RWPE1 (cell line): Measurements from ENCODE around the gene CAVIN1.

Source experiments
- CTCF ChIA-PET: fragments of 350-600 bp; sonication (Branson Sonifier 250); formaldehyde crosslinking; extraction: SDS; loops from one replicate; lab custom pipeline; 2021; lab: Yijun Ruan, JAX
- POLR2A ChIA-PET: fragments of 400-600 bp; formaldehyde crosslinking; extraction: SDS; loops from one replicate; lab custom pipeline; 2020; ENCODE audit warnings: antibody characterized with exemption; ENCODE audit not compliant: low non-redundant PET; lab: Yijun Ruan, JAX
- DNase-seq: peaks from one replicate; pipeline ENCODE4 v3.0.0; 2012; ENCODE audit warnings: low spot score
- H3K27ac ChIP-seq: fragments of 450-650 bp; 2 replicates; pipeline ENCODE4 v1.5.1; 2017
- CTCF ChIP-seq: fragments of 450-650 bp; conservative IDR thresholded peaks from 2 replicates; pipeline ENCODE4 v1.5.1; 2017; ENCODE audit warnings: low read depth, mild to moderate bottlenecking

Gene CAVIN1

GRCh38 chr17:42411361-42411760 is 11.7 kb downstream of the CAVIN1 start:
- peak overlapping the region; percentile 96 for H3K27ac ChIP-seq
- ChIA-PET CTCF (interaction anchor here (0.6 kb wide), 2 partner anchors 93 to 266 kb away, joined by 4 to 5 read pairs; no protein-coding TSS in a partner anchor), POLR2A (no interaction called here)
- no peak for DNase-seq
- no peak for TF ChIP-seq CTCF

GRCh38 chr17:42410319-42410685 is 12.8 kb downstream of the CAVIN1 start:
- no peak for TF ChIP-seq CTCF
- no peak for DNase-seq
- POLR2A ChIA-PET, result interaction anchor here (1.2 to 1.7 kb wide), 2 partner anchors 10 to 13 kb away, joined by 7 to 17 read pairs; partner anchors contain the start of gene CAVIN1
- peak overlapping the region; percentile 96 for H3K27ac ChIP-seq
- CTCF ChIA-PET, result interaction anchor here (0.5 to 0.7 kb wide), 2 partner anchors 88 to 89 kb away, joined by 4 to 5 read pairs; no protein-coding TSS in a partner anchor

- peak overlapping the region; percentile 96 for H3K27ac ChIP-seq
- TF ChIP-seq CTCF, result no peak
- peak; percentile 96 for DNase-seq
- ChIA-PET POLR2A (interaction anchor here (1.2 to 1.7 kb wide), 2 partner anchors 11 to 13 kb away, joined by 7 to 17 read pairs; partner anchors contain the start of gene CAVIN1), CTCF (interaction anchor here (0.5 to 0.9 kb wide), 5 partner anchors 25 to 446 kb away, joined by 3 to 5 read pairs (median 4); no protein-coding TSS in a partner anchor)
Observed at GRCh38 chr17:42409523-42410318, 13.3 kb downstream of the CAVIN1 start.

- POLR2A ChIA-PET, result no interaction called here
- CTCF ChIA-PET, result interaction anchor here (0.6 kb wide), 1 partner anchor 14 kb away, joined by 3 read pairs; no protein-coding TSS in a partner anchor
- no peak for DNase-seq
- TF ChIP-seq CTCF, result no peak
- peak overlapping the region; percentile 96 for H3K27ac ChIP-seq
Observed at GRCh38 chr17:42408061-42408460, 15.0 kb downstream of the CAVIN1 start.

- DNase-seq, result peak; percentile 89
- TF ChIP-seq CTCF, result no peak
- POLR2A ChIA-PET, result interaction anchor here (0.6 kb wide), 1 partner anchor 15 kb away, joined by 3 read pairs; no protein-coding TSS in a partner anchor
- peak overlapping the region; percentile 96 for H3K27ac ChIP-seq
- CTCF ChIA-PET, result interaction anchor here (0.6 kb wide), 1 partner anchor 13 kb away, joined by 3 read pairs; no protein-coding TSS in a partner anchor
Observed at GRCh38 chr17:42407289-42407836, 15.7 kb downstream of the CAVIN1 start.
